SIG-M5 (cell line): Measurements from ENCODE around the gene SDHB.

Experiments used
- DNase-seq: peaks from one replicate; lab custom pipeline; 2025; lab: John Stamatoyannopoulos, UW

SDHB gene

GRCh38 chr1:17012775-17013490 lies 40.9 kb downstream of the SDHB start:
- DNase-seq: no peak

GRCh38 chr1:17011439-17012307 lies 42.2 kb downstream of the SDHB start, which contains the start of gene ATP13A2:
ATP13A2 (minus strand) TSS chr1:17011928; CDS start chr1:17011738, 190 bp downstream.
- DNase-seq: no peak

GRCh38 chr1:17011092-17011438 lies 42.8 kb downstream of the SDHB start:
- DNase-seq: no peak

GRCh38 chr1:17009706-17010105 lies 44.1 kb downstream of the SDHB start:
- no peak for DNase-seq

- no peak for DNase-seq
These were observed 45.5 kb downstream of the SDHB start for GRCh38 chr1:17008208-17008855.

- DNase-seq: no peak
These were observed 46.7 kb downstream of the SDHB start for GRCh38 chr1:17007121-17007520.

- DNase-seq: no peak
These were observed 48.5 kb downstream of the SDHB start for GRCh38 chr1:17005365-17005740.

GRCh38 chr1:17004466-17005364 lies 49.1 kb downstream of the SDHB start:
- DNase-seq: no peak

GRCh38 chr1:17002524-17002902 lies 51.3 kb downstream of the SDHB start:
- DNase-seq: no peak

- no peak for DNase-seq
These were observed 51.9 kb downstream of the SDHB start for GRCh38 chr1:17001760-17002523.

- no peak for DNase-seq
These were observed 54.0 kb downstream of the SDHB start for GRCh38 chr1:16999863-17000262.

- DNase-seq: no peak
These were observed 55.2 kb downstream of the SDHB start for GRCh38 chr1:16998589-16998988.

- DNase-seq: no peak
These were observed 57.0 kb downstream of the SDHB start for GRCh38 chr1:16996845-16997244.

GRCh38 chr1:16993521-16994038 lies 60.3 kb downstream of the SDHB start:
- no peak for DNase-seq

- DNase-seq: no peak
These were observed 61.2 kb downstream of the SDHB start for GRCh38 chr1:16992675-16993074.

- DNase-seq: no peak
These were observed 61.7 kb downstream of the SDHB start for GRCh38 chr1:16992102-16992501.

- DNase-seq: no peak
These were observed 62.3 kb downstream of the SDHB start for GRCh38 chr1:16991571-16991970.

- DNase-seq: no peak
These were observed 64.0 kb downstream of the SDHB start for GRCh38 chr1:16989676-16990391.

- DNase-seq: no peak
These were observed 65.6 kb downstream of the SDHB start for GRCh38 chr1:16988210-16988609.

GRCh38 chr1:16986962-16987361 lies 66.9 kb downstream of the SDHB start:
- DNase-seq: no peak
